Prostate gland (tissue), 2 donors: ENCODE data around the gene RASA4.
"Not testable (repeated sequence)": the region's sequence is repeated elsewhere in the genome, so short reads cannot be mapped to it uniquely, and the experiment has no call there.

Experiments used
- POLR2A ChIP-seq: fragments of 450-650 bp; IDR thresholded peaks from one replicate; pipeline ENCODE4 v1.6.1; 2016; ENCODE audit warnings: antibody characterized with exemption, mild to moderate bottlenecking
- POLR2AphosphoS5 ChIP-seq: sonication (generic); formaldehyde crosslinking; IDR thresholded peaks from one replicate; pipeline ENCODE4 v1.6.1; 2017; ENCODE audit warnings: antibody characterized with exemption
- TF ChIP-seq, protein P1 (sequence below), 4 experiments: fragments of 200-600 bp in 2 of 4; fragments of 450-650 bp in 2 of 4; sonication (generic) in 2 of 4; IDR thresholded peaks; 1 replicate in 3 of 4; 2 replicates in 1 of 4; pipeline ENCODE4 v1.5.1; 2016 to 2019; ENCODE audit warnings: antibody characterized with exemption in 4 of 4, mild to moderate bottlenecking in 2 of 4, moderate library complexity in 2 of 4

DNA sequence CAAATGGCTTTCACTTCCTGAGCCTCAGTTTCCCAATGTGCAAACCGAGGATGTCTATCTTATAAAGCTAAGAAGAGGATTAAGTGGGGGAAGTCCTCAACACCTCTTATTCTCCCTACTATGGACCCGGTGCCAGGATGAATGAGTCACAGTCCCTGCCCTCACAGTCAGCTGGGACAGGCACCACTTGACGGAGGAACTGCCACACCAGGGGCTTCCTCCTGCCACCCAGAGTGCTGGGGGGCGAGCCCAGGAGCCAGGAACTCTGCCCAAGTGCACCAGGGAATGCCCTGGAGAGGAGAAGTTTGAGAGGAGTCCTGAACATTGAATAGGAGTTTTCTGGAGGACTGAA, 2.2 kb downstream of the RASA4 start:
- TF ChIP-seq, protein P1, sequence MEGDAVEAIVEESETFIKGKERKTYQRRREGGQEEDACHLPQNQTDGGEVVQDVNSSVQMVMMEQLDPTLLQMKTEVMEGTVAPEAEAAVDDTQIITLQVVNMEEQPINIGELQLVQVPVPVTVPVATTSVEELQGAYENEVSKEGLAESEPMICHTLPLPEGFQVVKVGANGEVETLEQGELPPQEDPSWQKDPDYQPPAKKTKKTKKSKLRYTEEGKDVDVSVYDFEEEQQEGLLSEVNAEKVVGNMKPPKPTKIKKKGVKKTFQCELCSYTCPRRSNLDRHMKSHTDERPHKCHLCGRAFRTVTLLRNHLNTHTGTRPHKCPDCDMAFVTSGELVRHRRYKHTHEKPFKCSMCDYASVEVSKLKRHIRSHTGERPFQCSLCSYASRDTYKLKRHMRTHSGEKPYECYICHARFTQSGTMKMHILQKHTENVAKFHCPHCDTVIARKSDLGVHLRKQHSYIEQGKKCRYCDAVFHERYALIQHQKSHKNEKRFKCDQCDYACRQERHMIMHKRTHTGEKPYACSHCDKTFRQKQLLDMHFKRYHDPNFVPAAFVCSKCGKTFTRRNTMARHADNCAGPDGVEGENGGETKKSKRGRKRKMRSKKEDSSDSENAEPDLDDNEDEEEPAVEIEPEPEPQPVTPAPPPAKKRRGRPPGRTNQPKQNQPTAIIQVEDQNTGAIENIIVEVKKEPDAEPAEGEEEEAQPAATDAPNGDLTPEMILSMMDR (IDR thresholded peaks at IDR 0.05) = not testable (repeated sequence)
- not testable (repeated sequence) for TF ChIP-seq POLR2A, POLR2AphosphoS5
